H1 (cell line): Measurements from ENCODE around the gene USP10.
A peak's percentile ranks its signal among the peaks of the same experiment; 100 is the strongest.

ENCODE experiments used
- CHD1 ChIP-seq: IDR thresholded peaks from 2 replicates; pipeline ENCODE4 v1.6.1; 2012; ENCODE audit warnings: low read depth, low read length, improper control_type of control experiment
- TF ChIP-seq, protein P1 (sequence below): IDR thresholded peaks from 2 replicates; pipeline ENCODE4 v1.6.1; 2012; ENCODE audit warnings: inconsistent platforms

DNA sequence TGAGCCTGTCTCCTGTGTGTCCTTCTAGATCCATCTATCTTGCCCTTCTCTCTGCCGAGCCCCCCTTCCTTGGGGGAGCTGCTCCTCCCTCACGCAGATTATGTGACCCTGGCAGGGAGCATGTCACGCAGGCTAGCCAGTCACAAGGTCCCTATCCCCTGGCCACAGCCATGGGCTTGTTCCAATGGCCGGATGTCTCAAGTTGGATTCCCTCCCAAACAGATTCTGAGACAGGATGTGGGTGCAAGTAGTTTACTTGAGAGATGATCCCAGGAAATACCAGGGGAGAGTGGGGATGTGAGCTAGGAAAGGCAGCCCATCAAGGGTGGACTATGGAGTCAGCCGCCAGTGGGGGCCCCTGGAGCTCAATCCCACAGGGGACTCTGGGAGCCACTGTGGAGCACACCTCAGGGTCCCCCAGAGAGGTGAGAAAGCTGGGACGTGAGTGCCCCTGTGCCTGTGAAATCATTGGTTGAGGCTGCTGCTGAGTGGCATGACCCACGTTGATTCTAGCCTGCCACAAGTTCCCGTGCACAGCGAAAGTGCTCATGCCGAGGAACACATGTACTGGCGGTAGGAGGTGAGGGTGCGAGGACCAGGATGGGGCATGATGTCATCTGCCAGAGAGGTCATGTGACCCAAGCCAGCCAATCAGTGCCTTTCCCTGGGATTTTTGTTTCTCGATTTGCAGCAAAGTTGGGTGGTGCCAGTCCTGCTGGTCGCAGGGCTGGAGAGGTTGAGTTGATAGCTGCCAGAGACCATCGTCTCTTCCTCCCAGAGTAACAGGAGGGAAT is 113.5 kb downstream of the USP10 start:
- TF ChIP-seq, protein P1, sequence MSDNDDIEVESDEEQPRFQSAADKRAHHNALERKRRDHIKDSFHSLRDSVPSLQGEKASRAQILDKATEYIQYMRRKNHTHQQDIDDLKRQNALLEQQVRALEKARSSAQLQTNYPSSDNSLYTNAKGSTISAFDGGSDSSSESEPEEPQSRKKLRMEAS, result peak; percentile 27; the same call in 1 of the 2 replicates
- no peak for TF ChIP-seq CHD1
